Activated CD8-positive, alpha-beta memory T cell treated with anti-CD3 and anti-CD28 coated beads for 1 hour (primary cell): ENCODE data around the gene ERI3.

Experiments
- DNase-seq, 2 donors: peaks; one replicate each; pipeline ENCODE4 v3.0.0-alpha.2; 2020; ENCODE audit warnings: low read depth in 1 of 2; ENCODE audit errors: extremely low read depth in 1 of 2

The ERI3 gene

GRCh38 chr1:44351289-44351688, 3.8 kb downstream of the ERI3 start:
- no peak for DNase-seq

GRCh38 chr1:44348061-44348485, 7.0 kb downstream of the ERI3 start:
- DNase-seq = no peak

- no peak for DNase-seq
Measured at GRCh38 chr1:44347280-44347679, 7.8 kb downstream of the ERI3 start.

GRCh38 chr1:44346878-44347277, 8.2 kb downstream of the ERI3 start:
- no peak for DNase-seq

GRCh38 chr1:44346184-44346583, 8.9 kb downstream of the ERI3 start:
- DNase-seq = no peak

GRCh38 chr1:44345187-44345775, 9.8 kb downstream of the ERI3 start:
- DNase-seq = no peak

- no peak for DNase-seq
Measured at GRCh38 chr1:44339731-44340130, 15.3 kb downstream of the ERI3 start.

- no peak for DNase-seq
Measured at GRCh38 chr1:44338136-44338535, 16.9 kb downstream of the ERI3 start.

GRCh38 chr1:44336668-44337067, 18.4 kb downstream of the ERI3 start:
- no peak for DNase-seq

GRCh38 chr1:44334968-44335367, 20.1 kb downstream of the ERI3 start:
- DNase-seq = no peak

GRCh38 chr1:44333376-44333775, 21.7 kb downstream of the ERI3 start:
- DNase-seq = no peak

- DNase-seq = no peak
Measured at GRCh38 chr1:44332505-44332904, 22.6 kb downstream of the ERI3 start.

GRCh38 chr1:44330935-44331334, 24.1 kb downstream of the ERI3 start:
- DNase-seq = no peak

GRCh38 chr1:44328671-44329416, 26.2 kb downstream of the ERI3 start:
- DNase-seq = no peak

- no peak for DNase-seq
Measured at GRCh38 chr1:44327679-44328491, 27.2 kb downstream of the ERI3 start.

- no peak for DNase-seq
Measured at GRCh38 chr1:44326821-44327465, 28.1 kb downstream of the ERI3 start.

GRCh38 chr1:44326024-44326701, 28.9 kb downstream of the ERI3 start:
- no peak for DNase-seq

GRCh38 chr1:44323947-44324346, 31.1 kb downstream of the ERI3 start:
- no peak for DNase-seq

GRCh38 chr1:44322367-44322766, 32.7 kb downstream of the ERI3 start:
- no peak for DNase-seq

- no peak for DNase-seq
Measured at GRCh38 chr1:44321466-44321865, 33.6 kb downstream of the ERI3 start.
